Transverse colon (tissue), 4 donors: ENCODE measurements around the gene STARD9.

Source experiments
- CTCF ChIP-seq, 5 experiments: fragments of 200-600 bp in 3 of 5; fragments of 450-650 bp in 2 of 5; sonication (generic) in 3 of 5; IDR thresholded peaks; 1 replicate in 2 of 5; 2 replicates in 3 of 5; pipeline ENCODE4 v1.5.1; 2016 to 2017; ENCODE audit warnings: antibody characterized with exemption in 5 of 5, inconsistent platforms in 3 of 5, mild to moderate bottlenecking in 2 of 5, moderate library complexity in 1 of 5
- EP300 ChIP-seq: sonication (generic); formaldehyde crosslinking; IDR thresholded peaks from one replicate; pipeline ENCODE4 v1.6.1; 2017; ENCODE audit warnings: antibody characterized with exemption, low read depth
- POLR2A ChIP-seq: fragments of 450-650 bp; IDR thresholded peaks from one replicate; pipeline ENCODE4 v1.6.1; 2016; ENCODE audit warnings: antibody characterized with exemption, mild to moderate bottlenecking, moderate library complexity
- POLR2AphosphoS5 ChIP-seq, 3 donors: sonication (generic); formaldehyde crosslinking; IDR thresholded peaks; one replicate each; pipeline ENCODE4 v1.6.1; 2016; ENCODE audit warnings: antibody characterized with exemption in 3 of 3

- TF ChIP-seq CTCF (IDR thresholded peaks at IDR 0.05): no peak
- no peak for TF ChIP-seq POLR2AphosphoS5 (IDR thresholded peaks at IDR 0.05)
- TF ChIP-seq EP300: no peak
- no peak for TF ChIP-seq POLR2A
These were observed 185.4 kb downstream of the STARD9 start for GRCh38 chr15:42760759-42761158.
